H7 (cell line): ENCODE results near the gene GPC5. TPM values are rescaled to one million over a fixed set of nuclear protein-coding genes. Genes with fewer than 3 reads are reported as not detected.
"Not testable (repeated sequence)": the region's sequence is repeated elsewhere in the genome, so short reads cannot be mapped to it uniquely, and the experiment has no call there.

Source experiments
- DNase-seq: peaks from one replicate; pipeline ENCODE4 v3.0.0; 2012
- H3K27me3 ChIP-seq: 2 replicates; pipeline ENCODE4 v1.6.0; 2011; ENCODE audit warnings: mild to moderate bottlenecking, low read length; ENCODE audit not compliant: control insufficient read depth, insufficient read depth
- H3K36me3 ChIP-seq: replicated peaks from 2 replicates; pipeline ENCODE4 v1.5.1; 2011; ENCODE audit warnings: low read length; ENCODE audit not compliant: control insufficient read depth, insufficient read depth
- H3K4me3 ChIP-seq: 2 replicates; pipeline ENCODE4 v1.5.1; 2011; ENCODE audit warnings: low read depth, mild to moderate bottlenecking, control low read depth, low read length, moderate library complexity; ENCODE audit not compliant: insufficient read depth
- total RNA-seq: library from RNA; depleted of rRNA; stranded (reverse); fragments of >200 nt; shearing (Covaris generic); gene quantifications from 2 replicates; pipeline ENCODE4 v1.2.3, GENCODE V29; 2014

GPC5 gene
- total RNA-seq, 1 experiment from 2014 or later: 0.07 TPM

- H3K27me3 ChIP-seq: no peaks in the 10 kb centered on the region
- no peak overlapping the region for H3K4me3 ChIP-seq
- no peaks in the 10 kb centered on the region for H3K36me3 ChIP-seq
- DNase-seq: no peak
Observed at GRCh38 chr13:92488249-92488852, 1089.9 kb downstream of the GPC5 start.

DNA sequence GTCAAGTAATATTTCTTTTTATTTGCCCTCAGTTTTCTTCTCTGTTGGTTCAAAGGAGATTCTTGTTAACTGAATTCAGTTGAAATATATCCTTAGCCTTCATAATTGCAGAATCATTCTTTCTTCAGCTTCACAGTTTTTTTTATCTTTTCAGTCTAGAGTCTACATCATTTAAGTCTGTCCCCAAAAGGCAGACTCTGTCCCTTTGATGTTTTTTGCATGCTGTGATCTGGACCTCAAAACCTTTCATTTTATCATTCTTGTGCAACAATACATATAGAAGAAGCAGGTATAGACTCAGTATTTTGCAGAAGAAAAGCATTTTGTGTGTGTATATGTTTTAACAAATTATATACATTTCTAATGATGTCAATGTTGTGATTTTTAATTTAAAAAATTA, 1093.4 kb downstream of the GPC5 start:
- Histone ChIP-seq H3K36me3 (no peaks in the 10 kb centered on the region), H3K4me3 (no peak overlapping the region), H3K27me3 (no peaks in the 10 kb centered on the region)
- DNase-seq: no peak

- DNase-seq: no peak
- Histone ChIP-seq H3K4me3 (no peak overlapping the region), H3K27me3 (no peaks in the 10 kb centered on the region), H3K36me3 (no peaks in the 10 kb centered on the region)
Observed at GRCh38 chr13:92494915-92495314, 1096.5 kb downstream of the GPC5 start.

GRCh38 chr13:92500192-92500591, 1101.8 kb downstream of the GPC5 start:
- DNase-seq: no peak
- Histone ChIP-seq H3K36me3 (no peaks in the 10 kb centered on the region), H3K27me3 (no peaks in the 10 kb centered on the region), H3K4me3 (no peak overlapping the region)

GRCh38 chr13:92510416-92510815, 1112.0 kb downstream of the GPC5 start:
- no peak for DNase-seq

DNA sequence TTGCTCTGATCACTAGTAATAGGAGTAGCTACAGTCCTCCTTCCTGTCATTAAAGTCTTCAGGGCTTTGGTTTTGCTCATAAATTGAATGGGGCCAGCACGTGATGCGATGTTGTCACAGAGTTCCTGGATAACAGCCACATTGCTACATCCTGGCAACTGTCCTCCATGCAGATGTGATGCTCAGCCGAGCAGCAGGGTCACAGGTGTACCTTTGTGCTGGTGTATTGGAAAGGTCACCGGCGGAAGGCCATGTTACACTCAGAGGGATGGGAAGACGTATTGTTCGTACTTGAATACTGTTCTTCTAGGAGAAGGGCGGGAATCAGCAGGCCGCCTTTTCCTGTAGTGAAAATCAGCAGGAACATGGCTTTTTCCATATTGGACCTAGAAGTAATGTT, 1114.4 kb downstream of the GPC5 start:
- H3K4me3 ChIP-seq: no peak overlapping the region
- H3K36me3 ChIP-seq: no peaks in the 10 kb centered on the region
- no peaks in the 10 kb centered on the region for H3K27me3 ChIP-seq
- no peak for DNase-seq

More at GRCh38 chr13:92510416-92510815, 1112.0 kb downstream of the GPC5 start:
- H3K4me3 ChIP-seq: no peak overlapping the region
- H3K36me3 ChIP-seq: no peaks in the 10 kb centered on the region
- no peaks in the 10 kb centered on the region for H3K27me3 ChIP-seq

- no peak for DNase-seq
Observed at GRCh38 chr13:92513672-92514071, 1115.3 kb downstream of the GPC5 start.

GRCh38 chr13:92514420-92515125, 1116.2 kb downstream of the GPC5 start:
- no peaks in the 10 kb centered on the region for H3K27me3 ChIP-seq
- H3K36me3 ChIP-seq: no peaks in the 10 kb centered on the region
- no peak for DNase-seq
- no peak overlapping the region for H3K4me3 ChIP-seq

More at GRCh38 chr13:92513672-92514071, 1115.3 kb downstream of the GPC5 start:
- H3K4me3 ChIP-seq: no peak overlapping the region
- no peaks in the 10 kb centered on the region for H3K27me3 ChIP-seq
- no peaks in the 10 kb centered on the region for H3K36me3 ChIP-seq

DNA sequence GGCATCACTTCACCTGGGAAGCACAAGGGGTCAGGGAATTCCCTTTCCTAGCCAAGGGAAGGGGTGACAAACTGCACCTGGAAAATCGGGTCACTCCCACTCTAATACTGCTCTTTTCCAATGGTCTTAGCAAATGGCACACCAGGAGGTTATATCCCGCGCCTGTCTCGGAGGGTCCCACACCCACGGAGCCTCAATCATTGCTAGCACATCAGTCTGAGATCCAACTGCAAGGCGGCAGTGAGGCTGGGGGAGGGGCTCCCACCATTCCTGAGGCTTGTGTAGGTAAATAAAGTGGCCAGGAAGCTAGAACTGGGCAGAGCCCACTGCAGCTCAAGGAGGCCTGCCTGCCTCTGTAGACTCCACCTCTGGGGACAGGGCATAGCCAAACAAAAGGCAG, 1118.5 kb downstream of the GPC5 start:
- H3K36me3 ChIP-seq, DNase-seq, H3K27me3 ChIP-seq, H3K4me3 ChIP-seq: not testable (repeated sequence)

DNA sequence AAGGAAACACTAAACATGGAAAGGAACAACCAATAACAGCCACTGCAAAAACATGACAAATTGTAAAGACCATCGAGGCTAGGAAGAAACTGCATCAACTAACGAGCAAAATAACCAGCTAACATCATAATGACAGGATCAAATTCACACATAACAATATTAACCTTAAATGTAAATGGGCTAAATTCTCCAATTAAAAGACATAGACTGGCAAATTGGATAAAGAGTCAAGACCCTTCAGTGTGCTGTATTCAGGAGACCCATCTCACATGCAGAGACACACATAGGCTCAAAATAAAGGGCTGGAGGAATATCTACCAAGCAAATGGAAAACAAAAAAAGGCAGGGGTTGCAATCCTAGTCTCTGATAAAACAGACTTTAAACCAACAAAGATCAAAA, 1120.2 kb downstream of the GPC5 start:
- H3K4me3 ChIP-seq, H3K27me3 ChIP-seq, H3K36me3 ChIP-seq, DNase-seq: not testable (repeated sequence)

- Histone ChIP-seq H3K36me3 (no peaks in the 10 kb centered on the region), H3K27me3 (no peaks in the 10 kb centered on the region), H3K4me3 (no peak overlapping the region)
- DNase-seq: no peak
Observed at GRCh38 chr13:92530364-92530763, 1131.9 kb downstream of the GPC5 start.

GRCh38 chr13:92535222-92536006, 1137.0 kb downstream of the GPC5 start:
- no peak overlapping the region for H3K4me3 ChIP-seq
- DNase-seq: no peak
- no peaks in the 10 kb centered on the region for H3K36me3 ChIP-seq
- no peaks in the 10 kb centered on the region for H3K27me3 ChIP-seq

- Histone ChIP-seq H3K4me3 (no peak overlapping the region), H3K27me3 (no peaks in the 10 kb centered on the region), H3K36me3 (no peaks in the 10 kb centered on the region)
- DNase-seq: no peak
Observed at GRCh38 chr13:92537471-92537870, 1139.0 kb downstream of the GPC5 start.

- Histone ChIP-seq H3K27me3 (no peaks in the 10 kb centered on the region), H3K36me3 (no peaks in the 10 kb centered on the region), H3K4me3 (no peak overlapping the region)
- DNase-seq: no peak
Observed at GRCh38 chr13:92538164-92538563, 1139.7 kb downstream of the GPC5 start.

DNA sequence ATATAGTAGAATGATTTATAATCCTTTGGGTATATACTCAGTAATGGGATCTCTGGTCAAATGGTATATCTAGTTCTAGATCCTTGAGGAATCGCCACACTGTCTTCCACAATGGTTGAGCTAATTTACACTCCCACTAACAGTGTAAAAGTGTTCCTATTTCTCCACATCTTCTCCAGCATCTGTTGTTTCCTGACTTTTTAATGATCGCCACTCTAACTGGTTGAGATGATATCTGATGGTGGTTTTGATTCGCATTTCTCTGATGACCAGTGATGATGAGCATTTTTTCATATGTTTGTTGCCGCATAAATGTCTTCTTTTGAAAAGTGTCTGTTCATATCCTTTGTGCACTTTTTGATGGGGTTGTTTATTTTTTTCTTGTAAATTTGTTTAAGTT, 1140.7 kb downstream of the GPC5 start:
- not testable (repeated sequence) for H3K36me3 ChIP-seq, DNase-seq, H3K4me3 ChIP-seq, H3K27me3 ChIP-seq
